ENCODE measurements around the gene CDCA4. TPM values are rescaled to one million over a fixed set of nuclear protein-coding genes. Genes with fewer than 3 reads are reported as not detected.

CDCA4 gene
- total and polyA plus RNA-seq, 10 of the 15 experiments (the other 5 are each of a cell fraction or from before 2014, with no cell fraction given): 10.4 to 64.0 (median 52.1) TPM

- TF ChIP-seq, protein P1, sequence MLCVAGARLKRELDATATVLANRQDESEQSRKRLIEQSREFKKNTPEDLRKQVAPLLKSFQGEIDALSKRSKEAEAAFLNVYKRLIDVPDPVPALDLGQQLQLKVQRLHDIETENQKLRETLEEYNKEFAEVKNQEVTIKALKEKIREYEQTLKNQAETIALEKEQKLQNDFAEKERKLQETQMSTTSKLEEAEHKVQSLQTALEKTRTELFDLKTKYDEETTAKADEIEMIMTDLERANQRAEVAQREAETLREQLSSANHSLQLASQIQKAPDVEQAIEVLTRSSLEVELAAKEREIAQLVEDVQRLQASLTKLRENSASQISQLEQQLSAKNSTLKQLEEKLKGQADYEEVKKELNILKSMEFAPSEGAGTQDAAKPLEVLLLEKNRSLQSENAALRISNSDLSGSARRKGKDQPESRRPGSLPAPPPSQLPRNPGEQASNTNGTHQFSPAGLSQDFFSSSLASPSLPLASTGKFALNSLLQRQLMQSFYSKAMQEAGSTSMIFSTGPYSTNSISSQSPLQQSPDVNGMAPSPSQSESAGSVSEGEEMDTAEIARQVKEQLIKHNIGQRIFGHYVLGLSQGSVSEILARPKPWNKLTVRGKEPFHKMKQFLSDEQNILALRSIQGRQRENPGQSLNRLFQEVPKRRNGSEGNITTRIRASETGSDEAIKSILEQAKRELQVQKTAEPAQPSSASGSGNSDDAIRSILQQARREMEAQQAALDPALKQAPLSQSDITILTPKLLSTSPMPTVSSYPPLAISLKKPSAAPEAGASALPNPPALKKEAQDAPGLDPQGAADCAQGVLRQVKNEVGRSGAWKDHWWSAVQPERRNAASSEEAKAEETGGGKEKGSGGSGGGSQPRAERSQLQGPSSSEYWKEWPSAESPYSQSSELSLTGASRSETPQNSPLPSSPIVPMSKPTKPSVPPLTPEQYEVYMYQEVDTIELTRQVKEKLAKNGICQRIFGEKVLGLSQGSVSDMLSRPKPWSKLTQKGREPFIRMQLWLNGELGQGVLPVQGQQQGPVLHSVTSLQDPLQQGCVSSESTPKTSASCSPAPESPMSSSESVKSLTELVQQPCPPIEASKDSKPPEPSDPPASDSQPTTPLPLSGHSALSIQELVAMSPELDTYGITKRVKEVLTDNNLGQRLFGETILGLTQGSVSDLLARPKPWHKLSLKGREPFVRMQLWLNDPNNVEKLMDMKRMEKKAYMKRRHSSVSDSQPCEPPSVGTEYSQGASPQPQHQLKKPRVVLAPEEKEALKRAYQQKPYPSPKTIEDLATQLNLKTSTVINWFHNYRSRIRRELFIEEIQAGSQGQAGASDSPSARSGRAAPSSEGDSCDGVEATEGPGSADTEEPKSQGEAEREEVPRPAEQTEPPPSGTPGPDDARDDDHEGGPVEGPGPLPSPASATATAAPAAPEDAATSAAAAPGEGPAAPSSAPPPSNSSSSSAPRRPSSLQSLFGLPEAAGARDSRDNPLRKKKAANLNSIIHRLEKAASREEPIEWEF (IDR thresholded peaks at IDR 0.05; ENCODE audit: insufficient replicate concordance, low read depth, low read length): no peak
- TF ChIP-seq POLR2A (IDR thresholded peaks at IDR 0.05; ENCODE audit: low read depth, low read length): peak; percentile 42; the same call in 1 of the 2 replicates
- TF ChIP-seq SUZ12 (IDR thresholded peaks at IDR 0.05; ENCODE audit: unreplicated experiment): no peak
- TF ChIP-seq POLR2AphosphoS5 (IDR thresholded peaks at IDR 0.05; ENCODE audit: low read length): peak; percentile 87
- no peak for TF ChIP-seq SREBF1 (IDR thresholded peaks at IDR 0.05; ENCODE audit: low read length)
- no peak for TF ChIP-seq TBL1XR1 (IDR thresholded peaks at IDR 0.05; ENCODE audit: low read depth, low read length)
- TF ChIP-seq NR2C1 (IDR thresholded peaks at IDR 0.05): no peak
- 0 out of 3 replicates have a peak, but pooled peaks have one; percentile 10 for TF ChIP-seq POU2F2 (IDR thresholded peaks at IDR 0.05; ENCODE audit: borderline replicate concordance, low read depth, low read length)
Measured at GRCh38 chr14:105062048-105062433, 41.2 kb upstream of the CDCA4 start (continued).

Measured in GM12878 (cell line).